ENCODE measurements around the gene L3MBTL4.

DNA sequence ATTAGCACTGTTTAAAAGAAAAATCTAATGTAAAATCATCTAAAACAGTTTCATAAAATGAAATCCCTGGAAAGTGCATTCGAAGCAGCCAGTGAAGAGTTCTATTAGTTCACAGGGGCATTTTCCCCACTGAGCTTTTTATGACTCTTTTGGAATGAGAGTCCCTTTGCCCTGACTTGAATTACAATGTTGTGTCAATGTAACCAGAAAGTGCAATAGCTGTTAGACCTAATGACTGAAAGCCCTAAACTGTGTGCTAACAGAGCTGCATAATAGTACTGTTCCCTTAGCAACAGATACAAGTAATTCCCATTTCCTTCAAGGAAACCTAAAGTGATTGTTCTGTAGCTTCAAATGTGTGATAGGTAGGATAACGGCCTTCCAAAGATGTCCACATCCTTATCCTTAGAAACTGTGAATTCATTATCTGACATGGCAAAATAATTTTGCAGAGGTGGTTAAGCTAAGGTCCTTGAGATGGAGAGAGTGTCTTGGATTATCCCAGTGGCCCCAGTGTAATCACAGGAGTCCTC lies 134.4 kb downstream of the L3MBTL4 start:
- TF ChIP-seq, protein P1, sequence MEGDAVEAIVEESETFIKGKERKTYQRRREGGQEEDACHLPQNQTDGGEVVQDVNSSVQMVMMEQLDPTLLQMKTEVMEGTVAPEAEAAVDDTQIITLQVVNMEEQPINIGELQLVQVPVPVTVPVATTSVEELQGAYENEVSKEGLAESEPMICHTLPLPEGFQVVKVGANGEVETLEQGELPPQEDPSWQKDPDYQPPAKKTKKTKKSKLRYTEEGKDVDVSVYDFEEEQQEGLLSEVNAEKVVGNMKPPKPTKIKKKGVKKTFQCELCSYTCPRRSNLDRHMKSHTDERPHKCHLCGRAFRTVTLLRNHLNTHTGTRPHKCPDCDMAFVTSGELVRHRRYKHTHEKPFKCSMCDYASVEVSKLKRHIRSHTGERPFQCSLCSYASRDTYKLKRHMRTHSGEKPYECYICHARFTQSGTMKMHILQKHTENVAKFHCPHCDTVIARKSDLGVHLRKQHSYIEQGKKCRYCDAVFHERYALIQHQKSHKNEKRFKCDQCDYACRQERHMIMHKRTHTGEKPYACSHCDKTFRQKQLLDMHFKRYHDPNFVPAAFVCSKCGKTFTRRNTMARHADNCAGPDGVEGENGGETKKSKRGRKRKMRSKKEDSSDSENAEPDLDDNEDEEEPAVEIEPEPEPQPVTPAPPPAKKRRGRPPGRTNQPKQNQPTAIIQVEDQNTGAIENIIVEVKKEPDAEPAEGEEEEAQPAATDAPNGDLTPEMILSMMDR (IDR thresholded peaks at IDR 0.05) = no peak
- TF ChIP-seq POLR2A (IDR thresholded peaks at IDR 0.05) = no peak
